NCI-H2081 (cell line): ENCODE data around the gene LY6G6C.

Source experiments
- DNase-seq, 2 experiments: peaks; one replicate each; lab custom pipeline; 2025; lab: John Stamatoyannopoulos, UW

The LY6G6C gene, protein sequence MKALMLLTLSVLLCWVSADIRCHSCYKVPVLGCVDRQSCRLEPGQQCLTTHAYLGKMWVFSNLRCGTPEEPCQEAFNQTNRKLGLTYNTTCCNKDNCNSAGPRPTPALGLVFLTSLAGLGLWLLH

DNA sequence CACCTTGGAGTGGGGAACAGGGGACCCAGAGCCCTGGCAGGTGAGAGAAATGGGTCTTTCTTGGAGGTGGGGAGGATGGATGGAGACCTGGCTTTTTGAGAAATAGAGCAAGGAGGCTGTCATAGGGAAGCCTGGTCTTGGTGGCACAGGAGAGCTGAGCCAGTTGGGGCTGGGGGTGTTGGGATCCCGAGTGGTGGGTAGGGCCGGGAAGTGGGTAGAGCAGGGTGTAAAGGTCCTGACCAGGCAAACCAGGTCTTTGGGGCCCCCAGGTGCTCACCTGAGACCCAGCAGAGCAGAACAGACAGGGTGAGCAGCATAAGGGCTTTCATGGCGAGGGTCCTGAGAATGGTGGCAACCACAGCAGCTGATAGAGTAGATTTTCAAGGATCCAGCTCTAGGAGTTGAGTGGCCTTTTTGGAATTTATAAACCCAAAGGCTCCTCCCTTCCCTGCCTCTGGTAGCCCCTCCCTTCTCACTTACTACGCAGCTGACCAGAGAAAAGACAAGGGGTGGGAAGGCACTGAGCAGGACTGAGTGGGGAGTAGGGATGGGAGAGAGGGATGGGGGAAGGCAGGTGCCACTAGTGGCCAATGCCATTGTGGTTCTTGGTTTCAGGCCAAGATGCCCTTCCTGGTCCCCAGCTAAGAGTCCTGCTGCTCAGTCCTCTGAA is at the start of gene LY6G6C:
Gene LY6G6C, minus strand, starts transcription at position 396 of the 670 bp plus-strand sequence. Its CDS starts 67 bp downstream, at position 329.
- DNase-seq, result no peak

GRCh38 chr6:31770860-31771259 is 49.3 kb upstream of the LY6G6C start:
- DNase-seq, result no peak

GRCh38 chr6:31769684-31770371 is 48.3 kb upstream of the LY6G6C start:
- DNase-seq, result peak; percentile 26 to 36

GRCh38 chr6:31768363-31769257 is 47.1 kb upstream of the LY6G6C start:
- no peak for DNase-seq

DNA sequence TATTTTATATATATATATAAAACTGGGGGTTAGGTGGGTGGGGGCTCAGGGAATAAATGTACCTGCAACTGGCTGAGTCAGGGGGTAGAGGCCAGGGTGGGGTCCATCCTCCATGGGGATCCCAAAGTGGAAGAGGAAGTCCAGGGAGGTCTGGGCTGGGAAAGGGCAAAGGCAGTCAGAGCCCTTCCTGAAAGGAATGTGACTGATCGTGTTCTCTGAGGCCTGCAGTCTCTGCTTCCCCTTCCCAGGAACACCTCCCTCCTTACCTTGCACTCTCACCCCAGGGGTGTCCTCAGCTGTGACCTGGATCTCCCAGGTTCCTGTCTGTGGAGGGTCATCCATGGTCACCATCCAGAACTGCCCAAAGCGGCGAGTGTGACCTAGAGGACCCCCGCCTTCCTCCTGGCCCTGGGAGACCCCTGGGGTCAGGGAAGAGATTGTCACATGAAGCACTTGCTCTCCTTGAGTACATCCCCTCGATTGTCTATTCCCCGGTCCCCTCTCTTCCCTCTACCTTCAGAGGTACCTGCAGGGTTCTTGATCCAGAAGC is 45.6 kb upstream of the LY6G6C start:
- DNase-seq, result no peak

DNA sequence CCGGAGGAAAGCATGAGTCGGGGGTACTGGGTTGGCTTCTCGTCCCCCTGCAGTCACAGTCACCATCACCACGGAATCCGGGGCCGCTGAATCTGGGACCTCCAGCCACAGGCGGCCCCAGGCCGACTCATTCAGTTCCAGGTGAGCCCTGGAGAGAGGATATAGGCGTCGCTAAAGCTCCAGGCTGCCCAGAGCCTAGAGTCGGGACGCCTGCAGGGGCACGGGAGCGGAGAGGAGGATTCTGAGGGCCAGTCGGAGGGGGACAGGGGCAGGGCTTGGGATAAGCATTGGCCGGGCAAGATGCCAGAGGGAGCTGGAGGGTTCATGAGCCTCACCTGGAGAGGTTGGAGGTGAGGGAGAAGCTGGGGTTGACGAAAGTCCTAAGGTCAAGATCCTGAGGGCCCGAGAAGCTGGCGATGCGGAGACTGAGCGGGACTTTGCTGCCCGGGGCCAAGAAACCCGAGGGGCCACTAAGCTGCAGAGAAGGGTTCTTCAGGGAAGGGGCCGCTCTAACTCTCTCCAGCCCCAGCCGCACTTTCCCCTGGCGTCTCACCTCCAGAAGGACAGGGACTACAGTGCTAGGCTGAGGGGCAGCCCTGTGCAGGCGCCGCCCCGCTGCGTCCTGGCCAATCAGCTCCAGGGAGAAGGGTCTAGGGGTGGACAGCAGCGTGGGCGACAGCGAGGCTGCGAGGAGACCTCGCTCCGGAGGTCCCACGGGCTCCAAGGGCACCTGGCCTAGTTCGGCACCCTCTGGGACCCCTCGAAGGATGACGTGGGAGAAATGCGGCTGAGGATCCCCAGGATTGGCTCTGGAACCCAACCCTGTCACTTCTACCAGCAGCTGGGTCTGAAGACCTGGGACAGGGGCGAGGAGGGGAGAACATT is 44.6 kb upstream of the LY6G6C start:
- no peak for DNase-seq

DNA sequence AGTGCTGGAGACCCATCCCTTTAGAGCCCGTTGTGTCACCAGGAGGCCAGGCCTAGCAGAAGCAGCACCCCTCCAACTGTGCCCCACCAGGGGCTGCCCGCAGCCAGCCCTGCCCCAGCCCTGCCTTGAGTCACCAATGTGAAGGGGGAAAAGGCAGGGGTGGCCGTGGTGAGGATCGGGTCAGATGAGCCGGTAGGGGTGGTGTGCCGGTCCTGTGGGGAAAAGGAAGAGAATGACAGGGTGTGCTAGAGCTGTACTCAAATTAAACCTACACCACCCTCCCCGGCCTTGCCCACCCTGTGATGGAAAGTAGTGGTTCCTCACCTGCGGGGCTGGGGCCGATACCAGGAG is 44.0 kb upstream of the LY6G6C start:
- no peak for DNase-seq

GRCh38 chr6:31764198-31764597 is 42.7 kb upstream of the LY6G6C start:
- DNase-seq, result no peak

DNA sequence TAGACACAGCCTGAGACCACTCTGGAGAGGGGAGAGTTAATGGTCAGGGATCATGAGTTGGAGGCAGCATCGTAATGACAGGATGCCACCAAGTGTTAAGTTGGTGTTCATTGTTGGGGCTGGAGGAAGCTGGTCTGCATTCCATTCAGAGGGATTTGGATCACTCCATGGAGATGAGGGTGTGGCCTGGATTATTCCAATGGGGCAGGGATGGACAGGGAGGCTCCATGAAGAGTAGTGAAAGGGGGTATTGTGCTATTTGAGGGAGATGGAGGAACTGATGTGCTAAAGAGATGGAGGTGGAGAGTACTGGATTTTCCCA is 42.0 kb upstream of the LY6G6C start:
- no peak for DNase-seq

DNA sequence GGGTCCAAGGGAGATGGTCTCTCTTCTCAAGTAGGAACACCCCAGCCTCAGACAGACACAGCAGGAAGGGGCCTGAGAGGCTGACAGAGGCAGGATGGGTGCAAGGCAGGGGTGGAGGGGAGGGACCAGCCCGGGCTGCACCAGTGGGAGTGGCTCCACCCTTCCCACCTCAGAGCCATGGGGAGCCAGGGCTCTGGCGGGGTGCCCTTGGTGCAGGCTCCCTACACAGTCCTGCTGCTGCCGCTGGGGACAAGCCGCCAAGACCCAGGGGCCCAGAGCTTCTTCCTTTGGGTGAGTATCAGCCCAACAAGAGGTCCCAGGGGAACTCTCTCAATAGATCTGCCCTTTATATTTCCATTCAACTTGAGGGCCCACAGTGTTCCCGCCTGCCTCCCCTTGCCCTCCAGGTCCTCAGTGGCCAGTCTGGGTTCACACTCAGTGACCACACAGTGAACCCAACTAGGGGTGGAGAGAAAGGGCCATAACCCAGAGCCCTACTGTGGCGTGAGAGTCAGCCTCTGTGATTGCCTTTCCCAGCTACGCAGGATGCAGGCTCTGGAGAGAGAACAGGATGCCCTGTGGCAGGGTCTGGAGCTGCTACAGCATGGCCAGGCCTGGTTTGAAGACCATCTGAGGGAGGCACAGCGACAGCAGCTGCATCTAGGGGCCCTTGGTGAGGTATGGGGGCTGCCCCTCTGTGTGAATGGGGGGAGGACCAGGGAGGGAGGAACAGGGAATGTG is 41.5 kb upstream of the LY6G6C start:
- no peak for DNase-seq

GRCh38 chr6:31762356-31762755 is 40.8 kb upstream of the LY6G6C start, which contains the start of gene SAPCD1:
SAPCD1 (plus strand) TSS chr6:31762656; CDS start chr6:31763055, 399 bp downstream.
- DNase-seq, result no peak

DNA sequence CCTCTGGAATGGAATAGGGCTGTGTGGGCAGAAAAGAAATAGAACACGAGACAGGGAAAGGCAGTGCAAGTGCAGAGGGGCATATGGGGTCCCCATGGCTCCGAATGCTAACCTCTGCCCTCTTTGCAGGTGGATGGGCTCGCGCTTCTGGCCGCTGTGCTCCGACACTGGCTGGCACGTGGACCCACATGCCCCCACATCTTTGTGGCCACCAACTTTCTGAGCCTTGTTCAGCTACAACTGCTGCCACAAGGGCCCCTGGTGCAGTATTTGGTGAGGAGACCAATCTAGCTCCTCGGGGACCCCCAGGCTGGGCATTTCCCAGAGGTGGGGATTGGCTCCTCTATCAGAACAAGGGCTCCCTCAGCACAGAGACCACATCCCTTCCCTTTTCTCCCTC is 39.8 kb upstream of the LY6G6C start:
- DNase-seq, result no peak

DNA sequence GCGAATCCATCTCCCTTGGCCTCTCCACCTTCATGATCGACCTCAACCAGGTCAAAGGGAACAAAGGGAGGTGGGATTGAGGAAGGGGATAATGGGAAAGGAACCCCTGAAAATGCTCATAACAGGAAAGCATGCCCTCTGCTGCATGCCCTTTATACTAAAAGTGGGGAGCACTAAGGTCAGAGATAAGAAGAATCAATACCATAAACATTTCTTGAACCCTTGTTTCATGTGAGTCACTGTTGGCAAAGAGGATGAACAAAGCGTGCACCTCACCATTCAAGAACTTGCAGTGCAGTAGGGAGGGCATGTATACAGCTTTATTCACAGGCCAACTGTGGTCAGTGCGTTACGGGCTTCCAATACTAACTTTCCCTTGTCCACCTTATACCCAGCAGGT is 39.2 kb upstream of the LY6G6C start:
- no peak for DNase-seq

GRCh38 chr6:31758281-31758680 is 36.7 kb upstream of the LY6G6C start:
- no peak for DNase-seq

GRCh38 chr6:31752739-31753319 is 31.3 kb upstream of the LY6G6C start:
- DNase-seq, result no peak

DNA sequence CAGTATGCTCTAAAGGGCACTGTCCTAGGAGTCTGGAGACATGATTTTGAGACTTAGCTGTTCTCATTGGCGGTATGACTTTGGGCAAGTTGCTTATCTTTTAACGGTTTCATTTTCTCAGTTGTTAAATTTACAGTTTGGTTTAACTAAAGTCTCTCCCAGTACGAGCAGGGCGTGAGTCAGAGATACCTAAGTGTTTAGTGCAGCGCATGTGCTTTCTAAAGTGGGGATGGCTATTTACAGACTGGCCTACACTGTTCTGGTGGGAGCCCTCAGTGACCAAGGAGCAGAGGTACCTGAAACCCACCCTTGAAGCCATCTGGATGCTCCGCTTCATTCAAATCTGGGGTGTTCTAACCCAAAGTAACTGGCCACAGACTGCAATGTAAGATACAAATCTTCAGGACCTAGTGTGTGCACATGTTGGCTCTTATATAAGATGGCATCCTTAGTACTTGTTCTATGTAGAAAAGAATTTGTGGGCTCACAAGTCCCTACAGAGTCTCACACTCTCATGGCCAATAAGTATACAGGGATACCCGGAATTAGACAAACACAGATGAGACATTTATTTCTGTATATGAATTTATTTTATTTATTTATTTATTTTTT is 29.0 kb upstream of the LY6G6C start:
- no peak for DNase-seq

DNA sequence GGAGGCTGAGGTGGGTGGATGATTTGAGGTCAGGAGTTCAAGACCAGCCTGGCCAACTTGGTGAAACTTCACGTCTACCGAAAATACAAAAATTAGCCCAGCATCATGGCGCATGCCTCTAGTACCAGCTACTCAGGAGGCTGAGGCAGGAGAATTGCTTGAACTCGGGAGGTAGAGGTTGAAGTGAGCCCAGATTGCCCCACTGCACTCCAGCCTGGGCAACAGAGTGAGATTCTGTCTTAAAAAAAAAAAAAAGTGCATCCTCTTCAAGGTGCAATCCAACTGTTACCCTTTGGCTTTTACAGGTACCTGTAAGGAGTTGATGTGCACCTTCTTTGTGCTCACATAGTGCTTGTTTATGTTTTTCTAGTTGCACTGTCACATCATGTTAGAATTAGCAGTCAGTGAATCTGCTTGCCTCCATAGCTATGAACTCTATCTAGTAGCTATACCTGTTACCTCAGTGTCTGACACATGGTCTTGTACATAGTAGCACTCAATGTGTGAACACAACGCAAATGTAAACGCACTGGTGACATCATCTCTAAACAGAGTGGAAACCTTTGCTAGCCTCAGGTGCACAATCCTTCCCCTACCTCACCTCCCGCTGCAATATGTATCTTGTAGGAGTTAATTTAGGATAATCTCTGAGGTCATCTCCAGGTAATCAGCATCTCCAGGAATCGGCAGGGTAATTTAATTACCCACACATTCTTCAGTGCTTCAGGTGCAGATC is 27.9 kb upstream of the LY6G6C start:
- no peak for DNase-seq

- no peak for DNase-seq
Measured at GRCh38 chr6:31744422-31744821, 22.9 kb upstream of the LY6G6C start.

DNA sequence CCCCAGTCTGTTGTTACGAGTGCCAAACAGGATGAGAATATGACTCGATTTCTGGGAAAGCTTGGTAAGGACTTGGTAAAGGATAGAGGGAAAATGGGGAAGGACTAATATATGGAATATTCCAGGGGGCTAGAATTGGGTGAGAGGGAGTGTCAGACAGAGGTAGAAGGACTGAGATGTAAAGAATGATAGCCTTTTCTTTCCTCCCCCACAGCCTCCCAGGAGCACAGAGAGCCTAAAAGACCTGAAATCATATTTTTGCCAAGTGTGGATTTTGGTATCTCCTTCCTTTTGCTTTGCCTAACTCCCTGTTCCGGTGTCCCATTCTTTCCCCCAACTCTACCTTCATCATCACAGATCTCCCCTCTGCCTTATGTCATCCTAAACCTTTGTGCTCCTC is 21.3 kb upstream of the LY6G6C start:
- no peak for DNase-seq
